ENCODE measurements around the gene ZNF254.

The ZNF254 gene

DNA sequence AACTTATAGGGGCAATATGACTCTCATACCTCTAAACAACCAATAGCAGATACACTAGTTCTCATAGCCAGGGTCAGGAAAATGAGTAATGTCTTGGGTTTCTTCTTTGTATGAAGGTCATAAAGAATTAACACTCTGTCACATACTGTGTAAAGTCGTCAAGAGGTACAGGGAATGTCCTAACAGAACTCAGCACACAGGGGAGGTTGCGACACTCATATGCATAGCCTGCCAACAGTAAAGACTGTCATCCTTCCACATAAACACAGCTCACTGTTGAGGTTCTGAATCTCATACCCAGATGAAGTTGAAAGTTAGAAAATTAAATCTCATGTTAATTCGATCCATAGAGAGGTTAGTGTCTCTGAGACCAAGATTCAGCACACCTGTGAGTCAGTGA is 34.2 kb upstream of the ZNF254 start:
- TF ChIP-seq, protein P1, sequence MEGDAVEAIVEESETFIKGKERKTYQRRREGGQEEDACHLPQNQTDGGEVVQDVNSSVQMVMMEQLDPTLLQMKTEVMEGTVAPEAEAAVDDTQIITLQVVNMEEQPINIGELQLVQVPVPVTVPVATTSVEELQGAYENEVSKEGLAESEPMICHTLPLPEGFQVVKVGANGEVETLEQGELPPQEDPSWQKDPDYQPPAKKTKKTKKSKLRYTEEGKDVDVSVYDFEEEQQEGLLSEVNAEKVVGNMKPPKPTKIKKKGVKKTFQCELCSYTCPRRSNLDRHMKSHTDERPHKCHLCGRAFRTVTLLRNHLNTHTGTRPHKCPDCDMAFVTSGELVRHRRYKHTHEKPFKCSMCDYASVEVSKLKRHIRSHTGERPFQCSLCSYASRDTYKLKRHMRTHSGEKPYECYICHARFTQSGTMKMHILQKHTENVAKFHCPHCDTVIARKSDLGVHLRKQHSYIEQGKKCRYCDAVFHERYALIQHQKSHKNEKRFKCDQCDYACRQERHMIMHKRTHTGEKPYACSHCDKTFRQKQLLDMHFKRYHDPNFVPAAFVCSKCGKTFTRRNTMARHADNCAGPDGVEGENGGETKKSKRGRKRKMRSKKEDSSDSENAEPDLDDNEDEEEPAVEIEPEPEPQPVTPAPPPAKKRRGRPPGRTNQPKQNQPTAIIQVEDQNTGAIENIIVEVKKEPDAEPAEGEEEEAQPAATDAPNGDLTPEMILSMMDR (IDR thresholded peaks at IDR 0.05; ENCODE audit: insufficient read depth, low read depth, low read length, missing control alignments) = no peak
- H3K4me3 ChIP-seq (ENCODE audit: low read depth, low read length) = no peak overlapping the region
- no peak for DNase-seq (ENCODE audit: low read depth)

DNA sequence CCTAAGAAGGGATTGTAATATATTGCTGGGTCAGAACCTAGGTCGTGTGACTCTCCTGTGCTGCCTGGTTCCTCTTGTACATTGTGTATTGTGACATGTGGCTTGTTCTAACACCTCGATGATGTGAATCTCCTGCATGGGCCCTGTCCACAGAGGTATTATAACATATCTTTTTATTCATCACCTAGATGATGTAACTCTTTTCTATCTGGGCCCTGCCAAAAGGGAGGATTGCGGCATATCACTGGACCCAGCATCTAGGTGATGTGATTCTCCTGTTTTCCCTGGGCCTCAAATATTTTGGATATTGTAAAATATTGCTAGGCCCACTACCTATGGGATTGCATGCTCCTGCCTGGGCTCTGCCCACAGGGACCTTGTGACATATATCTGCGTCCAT is 33.4 kb upstream of the ZNF254 start:
- H3K4me3 ChIP-seq (ENCODE audit: low read depth, low read length) = no peak overlapping the region
- TF ChIP-seq, protein P1 (IDR thresholded peaks at IDR 0.05; ENCODE audit: insufficient read depth, low read depth, low read length, missing control alignments) = no peak
- no peak for DNase-seq (ENCODE audit: low read depth)

- TF ChIP-seq, protein P1 (IDR thresholded peaks at IDR 0.05; ENCODE audit: insufficient read depth, low read depth, low read length, missing control alignments) = no peak
- H3K4me3 ChIP-seq (ENCODE audit: low read depth, low read length) = no peak overlapping the region
- no peak for DNase-seq (ENCODE audit: low read depth)
These were observed 32.7 kb upstream of the ZNF254 start for GRCh38 chr19:24054044-24054935.

DNA sequence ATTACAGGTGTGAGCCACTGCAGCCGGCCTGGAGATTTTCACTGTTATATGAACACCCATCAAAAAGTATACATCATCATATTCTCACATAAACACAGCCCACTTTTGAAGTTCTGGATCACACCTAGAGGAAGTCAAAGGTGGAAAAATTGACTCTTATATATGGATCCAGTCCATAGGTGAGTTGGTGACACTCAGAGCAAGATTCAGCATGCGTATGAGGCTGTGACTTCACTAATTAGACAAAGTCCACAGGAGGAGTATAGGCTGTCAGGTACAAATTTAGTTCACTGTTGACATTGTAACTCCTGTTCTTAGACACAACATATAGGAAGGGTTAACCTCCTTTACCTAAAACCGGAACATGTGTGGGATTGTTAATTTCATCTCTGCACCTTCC is 31.4 kb upstream of the ZNF254 start:
- no peak for DNase-seq (ENCODE audit: low read depth)
- TF ChIP-seq, protein P1 (IDR thresholded peaks at IDR 0.05; ENCODE audit: insufficient read depth, low read depth, low read length, missing control alignments) = no peak
- H3K4me3 ChIP-seq (ENCODE audit: low read depth, low read length) = no peak overlapping the region

DNA sequence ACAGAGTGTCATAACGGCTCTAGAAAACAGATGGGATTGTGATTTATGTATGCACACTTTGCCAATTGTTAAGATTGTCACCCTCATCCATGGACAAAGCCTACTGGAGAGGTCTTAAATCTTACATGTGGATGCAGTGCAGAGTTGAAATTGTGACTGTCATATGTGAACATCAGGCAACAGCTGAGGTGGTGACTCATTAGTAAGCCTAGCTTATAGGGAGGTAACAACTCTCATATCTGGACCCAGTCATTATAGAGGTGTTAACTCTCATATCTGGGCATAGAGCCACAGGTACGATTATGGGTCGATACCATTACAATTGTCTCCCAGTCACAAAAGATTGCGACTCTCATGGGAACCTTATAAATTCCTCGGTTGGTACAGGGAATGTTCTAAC is 29.8 kb upstream of the ZNF254 start:
- DNase-seq (ENCODE audit: low read depth) = no peak
- H3K4me3 ChIP-seq (ENCODE audit: low read depth, low read length) = no peak overlapping the region
- TF ChIP-seq, protein P1 (IDR thresholded peaks at IDR 0.05; ENCODE audit: insufficient read depth, low read depth, low read length, missing control alignments) = no peak

GRCh38 chr19:24059563-24060295 is 27.3 kb upstream of the ZNF254 start:
- TF ChIP-seq, protein P1 (IDR thresholded peaks at IDR 0.05; ENCODE audit: insufficient read depth, low read depth, low read length, missing control alignments) = no peak
- no peak for DNase-seq (ENCODE audit: low read depth)
- H3K4me3 ChIP-seq (ENCODE audit: low read depth, low read length) = no peak overlapping the region

All from GM12865 (cell line).